Brain pericyte (primary cell): ENCODE data around the gene EPB41.
"Not testable (repeated sequence)": the region's sequence is repeated elsewhere in the genome, so short reads cannot be mapped to it uniquely, and the experiment has no call there.

Experiments
- DNase-seq: peaks from one replicate; pipeline ENCODE4 v3.0.0-alpha.2; 2012; ENCODE audit warnings: low read depth, low spot score

EPB41 gene

GRCh38 chr1:28981210-28981609, 66.8 kb downstream of the EPB41 start:
- DNase-seq, result no peak

GRCh38 chr1:28982198-28982597, 67.8 kb downstream of the EPB41 start:
- no peak for DNase-seq

GRCh38 chr1:28983091-28983490, 68.7 kb downstream of the EPB41 start:
- DNase-seq, result no peak

- no peak for DNase-seq
Measured at GRCh38 chr1:28983509-28984310, 69.3 kb downstream of the EPB41 start.

GRCh38 chr1:28984311-28984684, 69.9 kb downstream of the EPB41 start:
- DNase-seq, result no peak

GRCh38 chr1:28985427-28985826, 71.1 kb downstream of the EPB41 start:
- DNase-seq, result no peak

- no peak for DNase-seq
Measured at GRCh38 chr1:28986306-28986910, 72.0 kb downstream of the EPB41 start.

- no peak for DNase-seq
Measured at GRCh38 chr1:29002792-29003191, 88.4 kb downstream of the EPB41 start.

GRCh38 chr1:29004288-29004687, 89.9 kb downstream of the EPB41 start:
- DNase-seq, result no peak

GRCh38 chr1:29004798-29005197, 90.4 kb downstream of the EPB41 start:
- DNase-seq, result no peak

GRCh38 chr1:29011775-29012174, 97.4 kb downstream of the EPB41 start:
- DNase-seq, result no peak

GRCh38 chr1:29017235-29017634, 102.9 kb downstream of the EPB41 start:
- no peak for DNase-seq

- no peak for DNase-seq
Measured at GRCh38 chr1:29017975-29018712, 103.8 kb downstream of the EPB41 start.

GRCh38 chr1:29022620-29023019, 108.3 kb downstream of the EPB41 start:
- no peak for DNase-seq

GRCh38 chr1:29029667-29030066, 115.3 kb downstream of the EPB41 start:
- DNase-seq, result no peak

GRCh38 chr1:29032841-29033240, 118.5 kb downstream of the EPB41 start:
- no peak for DNase-seq

GRCh38 chr1:29033829-29034466, 119.6 kb downstream of the EPB41 start:
- no peak for DNase-seq

GRCh38 chr1:29043274-29043965, 129.1 kb downstream of the EPB41 start:
- DNase-seq, result no peak

GRCh38 chr1:29044010-29044409, 129.6 kb downstream of the EPB41 start:
- DNase-seq, result no peak

GRCh38 chr1:29045663-29046062, 131.3 kb downstream of the EPB41 start:
- not testable (repeated sequence) for DNase-seq

GRCh38 chr1:29047142-29047541, 132.8 kb downstream of the EPB41 start:
- DNase-seq, result no peak

- no peak for DNase-seq
Measured at GRCh38 chr1:29050166-29050565, 135.8 kb downstream of the EPB41 start.
